GM18861 (cell line): ENCODE data around the gene VPS33A.

Experiments used
- ATAC-seq: cut with Tn5 transposase; IDR thresholded peaks from one replicate; pipeline ENCODE4 v1.9.1; 2021; ENCODE audit not compliant: unreplicated experiment

VPS33A gene

GRCh38 chr12:122184517-122184916, 81.8 kb downstream of the VPS33A start:
- no peak for ATAC-seq

- ATAC-seq = no peak
These were observed 82.7 kb downstream of the VPS33A start for GRCh38 chr12:122183588-122183940.

DNA sequence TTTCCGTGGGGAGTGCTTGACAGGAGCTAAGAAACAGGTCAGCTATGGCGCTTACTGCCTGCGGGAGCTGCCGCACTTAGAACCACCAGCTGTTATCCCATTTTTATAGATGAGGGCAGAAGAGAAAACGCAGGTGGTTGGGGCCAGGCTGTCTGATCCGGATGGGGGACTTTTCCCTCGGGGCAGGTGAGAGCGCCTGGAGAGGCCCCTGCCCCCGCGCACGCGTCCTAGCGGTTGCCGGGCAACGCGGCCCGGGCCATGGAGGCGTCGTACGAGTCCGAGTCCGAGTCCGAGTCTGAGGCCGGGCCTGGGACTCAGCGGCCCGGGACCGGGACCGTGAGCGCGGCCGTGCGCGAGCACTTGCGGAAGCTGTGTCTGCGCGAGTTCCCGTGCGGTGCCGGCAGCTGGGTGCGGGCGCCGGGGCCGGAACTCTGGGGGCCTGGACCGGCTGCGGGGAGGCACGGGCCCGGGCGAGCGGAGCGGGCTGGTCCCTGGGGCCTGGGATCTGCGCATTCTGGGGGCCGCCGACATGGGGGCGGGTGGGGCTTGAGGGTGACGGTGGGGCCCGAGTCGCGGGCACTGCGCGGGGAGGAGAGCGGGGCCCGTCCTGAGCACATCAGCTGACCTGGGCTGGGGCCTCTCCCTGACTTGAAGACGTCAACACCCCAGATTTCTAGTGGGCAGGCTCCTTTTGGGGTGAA, 83.3 kb downstream of the VPS33A start, which contains the start of gene LRRC43:
LRRC43 (plus strand) TSS at position 237 of the 701 bp plus-strand sequence; CDS start at position 259, 22 bp downstream.
- ATAC-seq = no peak
